Endodermal cell (in vitro differentiated cells): Measurements from ENCODE around the gene EXOC7. TPM values are rescaled to one million over a fixed set of nuclear protein-coding genes. Genes with fewer than 3 reads are reported as not detected.

Experiments
- DNase-seq: peaks from one replicate; pipeline ENCODE4 v3.0.0-alpha.2; 2017
- H3K27ac ChIP-seq: 2 replicates; pipeline ENCODE4 v1.5.1; 2013; ENCODE audit warnings: mild to moderate bottlenecking, low read depth, low read length, moderate library complexity
- H3K27me3 ChIP-seq: 2 replicates; pipeline ENCODE4 v1.6.1; 2013; ENCODE audit warnings: mild to moderate bottlenecking, low read length, moderate library complexity; ENCODE audit not compliant: insufficient read depth, control insufficient read depth, poor library complexity, severe bottlenecking
- H3K36me3 ChIP-seq: 2 replicates; pipeline ENCODE4 v1.7.0; 2013; ENCODE audit warnings: mild to moderate bottlenecking, low read length, moderate library complexity; ENCODE audit not compliant: control insufficient read depth, insufficient read depth
- H3K4me1 ChIP-seq: one replicate; pipeline ENCODE4 v1.7.0; 2013; ENCODE audit warnings: low read length; ENCODE audit not compliant: control insufficient read depth, insufficient read depth
- H3K4me3 ChIP-seq: 2 replicates; pipeline ENCODE4 v1.5.1; 2013; ENCODE audit warnings: mild to moderate bottlenecking, low read length, moderate library complexity
- H3K9ac ChIP-seq: 2 replicates; pipeline ENCODE4 v1.6.1; 2013; ENCODE audit warnings: mild to moderate bottlenecking, low read length, moderate library complexity; ENCODE audit not compliant: poor library complexity, severe bottlenecking; ENCODE audit errors: extremely low read depth
- H3K9me3 ChIP-seq: 2 replicates; pipeline ENCODE4 v1.6.1; 2013; ENCODE audit warnings: mild to moderate bottlenecking, low read length, moderate library complexity; ENCODE audit not compliant: control insufficient read depth
- H3K27ac Mint-ChIP-seq: 2 replicates; pipeline ENCODE4 v1.8.0; 2020; ENCODE audit warnings: mixed read lengths
- H3K27me3 Mint-ChIP-seq: 2 replicates; pipeline ENCODE4 v1.8.0; 2021; ENCODE audit warnings: mild to moderate bottlenecking, mixed read lengths; ENCODE audit not compliant: insufficient read depth
- H3K36me3 Mint-ChIP-seq: 2 replicates; pipeline ENCODE4 v1.8.0; 2020; ENCODE audit warnings: low read depth, mixed read lengths
- H3K4me1 Mint-ChIP-seq: 2 replicates; pipeline ENCODE4 v1.8.0; 2020; ENCODE audit warnings: mixed read lengths
- H3K4me3 Mint-ChIP-seq: 2 replicates; pipeline ENCODE4 v1.8.0; 2020; ENCODE audit warnings: mild to moderate bottlenecking, moderate library complexity, mixed read lengths
- H3K9me3 Mint-ChIP-seq: 2 replicates; pipeline ENCODE4 v1.8.0; 2020; ENCODE audit warnings: mild to moderate bottlenecking, mixed read lengths
- WGBS, 2 experiments: methylation state at CpG; one replicate each; pipeline versions ENCODE4 v1.1.5 to v1.1.7; 2013; ENCODE audit warnings: missing lambda C conversion rate in 2 of 2, mixed read lengths in 1 of 2; ENCODE audit not compliant: insufficient coverage in 1 of 2, insufficient read length in 1 of 2; 5-methylcytosine and 5-hydroxymethylcytosine counted together
- total RNA-seq, 2 donors: library from RNA; stranded (reverse); fragmentation: NEBNext Ultra II Directional in 1 of 2; extraction: Animal tissue kit (Norgen Biotek cat#: 25700) in 1 of 2; gene quantifications; 2 replicates in 1 of 2; 3 replicates in 1 of 2; pipeline ENCODE4 v1.2.1, GENCODE V29; 2021
- TF ChIP-seq, protein P1 (sequence below): fragments of 200-600 bp; sonication (generic); conservative IDR thresholded peaks from 2 replicates; pipeline ENCODE4 v1.5.0; 2021; ENCODE audit warnings: antibody characterized with exemption, mild to moderate bottlenecking

Gene EXOC7
- total RNA-seq, 2 donors from 2014 or later: 159 to 187 TPM

DNA sequence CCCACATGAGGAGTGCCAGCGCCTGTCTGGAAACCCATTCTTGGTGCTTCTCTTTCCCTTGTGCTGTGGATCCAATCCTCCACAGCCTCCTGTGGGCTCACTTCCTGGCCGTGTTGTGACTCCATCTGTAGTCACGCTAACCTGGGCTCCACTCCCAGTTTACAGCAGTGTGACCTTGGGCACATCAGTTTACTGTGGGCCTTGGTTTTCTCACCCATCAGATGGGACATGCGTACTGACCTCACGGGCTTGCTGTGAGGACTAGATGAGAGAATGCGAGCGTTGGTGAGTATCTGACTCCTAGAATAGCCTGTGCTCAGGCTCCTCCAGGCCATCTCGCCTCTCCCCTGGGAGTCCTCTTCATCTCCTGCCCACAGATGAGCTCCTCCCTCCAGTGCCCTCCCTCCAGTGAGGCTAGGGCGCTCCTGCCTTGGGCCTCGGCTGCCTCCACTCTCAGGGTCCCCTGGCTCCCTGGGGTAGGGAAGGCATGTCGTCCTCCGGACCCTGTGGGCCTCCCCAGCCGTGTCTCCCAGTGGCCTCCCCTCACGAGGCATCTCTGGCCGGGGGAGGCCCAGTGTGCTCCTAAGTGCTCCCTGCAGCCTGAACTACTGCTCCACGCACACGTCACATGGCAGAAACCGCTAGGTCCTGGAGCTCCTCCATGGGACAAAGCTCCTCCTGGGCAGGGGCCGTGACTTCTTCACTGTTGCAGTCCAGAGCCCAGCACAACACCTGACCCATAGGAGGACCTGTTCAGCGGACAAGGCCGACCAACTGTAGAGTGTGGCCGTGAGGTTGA lies 42.7 kb upstream of the EXOC7 start:
- Mint-ChIP-seq H3K4me3 (no peak overlapping the region), H3K36me3 (no peaks in the 10 kb centered on the region), H3K9me3 (no peaks in the 10 kb centered on the region), H3K27ac (no peak overlapping the region), H3K27me3 (peaks cover 44% of the 10 kb centered on the region), H3K4me1 (peaks cover 43% of the 10 kb centered on the region)
- peaks cover 6% of the 10 kb centered on the region for H3K4me1 ChIP-seq
- H3K9ac ChIP-seq: no peak overlapping the region
- TF ChIP-seq, protein P1, sequence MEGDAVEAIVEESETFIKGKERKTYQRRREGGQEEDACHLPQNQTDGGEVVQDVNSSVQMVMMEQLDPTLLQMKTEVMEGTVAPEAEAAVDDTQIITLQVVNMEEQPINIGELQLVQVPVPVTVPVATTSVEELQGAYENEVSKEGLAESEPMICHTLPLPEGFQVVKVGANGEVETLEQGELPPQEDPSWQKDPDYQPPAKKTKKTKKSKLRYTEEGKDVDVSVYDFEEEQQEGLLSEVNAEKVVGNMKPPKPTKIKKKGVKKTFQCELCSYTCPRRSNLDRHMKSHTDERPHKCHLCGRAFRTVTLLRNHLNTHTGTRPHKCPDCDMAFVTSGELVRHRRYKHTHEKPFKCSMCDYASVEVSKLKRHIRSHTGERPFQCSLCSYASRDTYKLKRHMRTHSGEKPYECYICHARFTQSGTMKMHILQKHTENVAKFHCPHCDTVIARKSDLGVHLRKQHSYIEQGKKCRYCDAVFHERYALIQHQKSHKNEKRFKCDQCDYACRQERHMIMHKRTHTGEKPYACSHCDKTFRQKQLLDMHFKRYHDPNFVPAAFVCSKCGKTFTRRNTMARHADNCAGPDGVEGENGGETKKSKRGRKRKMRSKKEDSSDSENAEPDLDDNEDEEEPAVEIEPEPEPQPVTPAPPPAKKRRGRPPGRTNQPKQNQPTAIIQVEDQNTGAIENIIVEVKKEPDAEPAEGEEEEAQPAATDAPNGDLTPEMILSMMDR: no peak
- H3K4me3 ChIP-seq: no peak overlapping the region
- H3K27ac ChIP-seq: no peak overlapping the region
- WGBS, 2 experiments: 90 to 94% methylated on average over 20 to 22 of the region's 22 CpGs
- H3K36me3 ChIP-seq: no peaks in the 10 kb centered on the region
- peak; percentile 53 for DNase-seq
- H3K9me3 ChIP-seq: no peaks in the 10 kb centered on the region
- peaks cover 28% of the 10 kb centered on the region for H3K27me3 ChIP-seq

DNA sequence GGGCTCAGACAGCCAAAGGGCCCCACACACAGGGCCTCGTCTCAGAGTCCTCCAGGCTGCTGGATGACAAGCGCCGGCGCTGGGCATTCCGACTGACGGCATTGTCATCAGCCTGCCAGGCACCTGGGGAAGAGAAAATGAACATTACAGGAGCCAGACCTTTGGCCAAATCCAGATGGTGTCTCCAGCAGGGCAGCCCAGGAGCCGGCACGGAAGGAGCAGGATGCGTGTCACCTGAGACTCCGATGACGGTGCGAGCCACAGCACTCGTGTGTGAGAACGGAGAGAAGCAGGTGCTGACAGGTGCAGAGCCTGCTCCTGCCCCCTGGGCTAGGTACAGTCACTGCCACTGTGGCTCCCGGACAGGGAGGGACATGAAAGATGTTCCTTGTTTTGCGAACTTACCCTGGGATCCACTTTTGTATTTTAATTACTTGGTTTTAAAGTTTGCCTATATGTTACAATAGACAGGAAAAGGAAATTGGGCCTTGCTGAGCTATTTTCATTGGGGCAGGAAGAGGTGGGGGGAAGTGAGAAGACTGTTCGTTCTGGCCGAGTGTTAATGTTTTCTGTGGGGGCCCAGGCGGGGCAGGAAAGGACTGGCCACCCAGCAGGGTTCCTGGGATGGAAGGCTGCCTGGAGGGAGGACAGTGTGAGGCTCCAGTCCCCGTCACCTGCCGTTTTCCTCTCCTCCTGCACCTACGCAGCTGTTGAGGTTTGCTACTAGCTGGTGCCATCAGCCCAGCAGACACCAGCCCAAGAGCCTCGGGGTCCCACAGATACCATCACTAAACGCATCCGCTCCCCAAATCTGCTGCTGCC lies 41.9 kb upstream of the EXOC7 start:
- no peaks in the 10 kb centered on the region for H3K36me3 Mint-ChIP-seq
- no peak overlapping the region for H3K27ac Mint-ChIP-seq
- H3K4me1 ChIP-seq: peaks cover 6% of the 10 kb centered on the region
- no peak overlapping the region for H3K9ac ChIP-seq
- TF ChIP-seq, protein P1: no peak
- WGBS, 2 experiments: 77 to 82% methylated on average over 16 to 25 of the region's 25 CpGs
- H3K9me3 Mint-ChIP-seq: no peaks in the 10 kb centered on the region
- H3K27ac ChIP-seq: no peak overlapping the region
- H3K27me3 Mint-ChIP-seq: peaks cover 52% of the 10 kb centered on the region
- peak; percentile 74 for DNase-seq
- H3K27me3 ChIP-seq: peaks cover 34% of the 10 kb centered on the region
- no peak overlapping the region for H3K4me3 ChIP-seq
- H3K9me3 ChIP-seq: no peaks in the 10 kb centered on the region
- peaks cover 43% of the 10 kb centered on the region for H3K4me1 Mint-ChIP-seq
- H3K4me3 Mint-ChIP-seq: no peak overlapping the region
- no peaks in the 10 kb centered on the region for H3K36me3 ChIP-seq

DNA sequence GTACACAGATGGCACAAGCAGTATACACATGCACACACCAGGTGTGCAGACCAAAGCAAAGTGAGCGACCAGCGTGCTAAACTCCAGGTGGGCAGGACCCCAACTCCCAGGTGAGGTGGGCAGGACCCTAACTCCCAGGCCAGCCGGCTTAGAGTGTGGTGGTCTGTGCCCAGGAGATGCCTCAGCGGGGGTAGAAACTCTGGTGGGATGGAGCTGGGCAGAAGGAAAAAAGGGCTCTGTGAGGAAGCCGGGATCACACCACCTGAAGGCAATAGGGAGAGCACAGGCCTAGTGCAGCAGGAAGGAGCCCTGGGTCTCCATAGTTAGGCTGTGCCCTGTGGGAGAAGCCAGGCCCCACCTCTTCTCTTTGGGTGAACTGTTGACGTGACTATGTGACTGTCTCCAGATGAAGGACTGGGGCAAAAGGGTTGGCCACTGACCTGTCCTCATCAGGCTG lies 39.0 kb upstream of the EXOC7 start:
- Mint-ChIP-seq H3K4me1 (peaks cover 51% of the 10 kb centered on the region), H3K27me3 (peaks cover 76% of the 10 kb centered on the region), H3K27ac (no peak overlapping the region), H3K9me3 (no peaks in the 10 kb centered on the region), H3K4me3 (no peak overlapping the region), H3K36me3 (peaks cover 3% of the 10 kb centered on the region)
- Histone ChIP-seq H3K36me3 (no peaks in the 10 kb centered on the region), H3K9me3 (no peaks in the 10 kb centered on the region), H3K4me1 (peaks cover 19% of the 10 kb centered on the region), H3K9ac (no peak overlapping the region), H3K27me3 (peaks cover 60% of the 10 kb centered on the region), H3K4me3 (no peak overlapping the region), H3K27ac (no peak overlapping the region)
- WGBS, 2 experiments: 81 to 82% methylated on average over 2 to 6 of the region's 6 CpGs
- peak; percentile 59 for DNase-seq
- TF ChIP-seq, protein P1: no peak
